NCI-H146 treated with DMSO at 0.1 percent for 48 hours (cell line): Measurements from ENCODE around the gene UMOD.

Experiments used
- DNase-seq: peaks from one replicate; lab custom pipeline; 2025; ENCODE audit not compliant: unreplicated experiment; lab: John Stamatoyannopoulos, UW

The UMOD gene

DNA sequence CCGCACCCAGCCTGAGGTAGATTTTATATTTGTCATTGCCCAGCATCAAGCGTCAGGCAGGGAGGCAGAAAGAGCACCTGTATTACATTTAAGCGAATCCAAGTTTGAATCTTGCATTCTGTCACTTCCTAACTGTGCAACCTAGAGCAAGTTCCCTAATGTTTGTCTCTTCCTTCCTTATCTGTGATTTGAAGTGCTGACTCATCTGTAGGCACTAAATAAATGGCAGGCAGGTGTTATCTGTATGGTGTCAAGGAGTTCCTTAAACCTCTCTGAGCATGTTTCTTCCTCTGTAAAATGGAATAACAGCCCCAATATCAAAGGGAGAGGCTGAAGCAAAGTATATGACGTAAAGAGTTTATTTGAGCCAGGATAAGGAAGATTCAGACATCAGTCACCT is 49.5 kb downstream of the UMOD start:
- DNase-seq = no peak

DNA sequence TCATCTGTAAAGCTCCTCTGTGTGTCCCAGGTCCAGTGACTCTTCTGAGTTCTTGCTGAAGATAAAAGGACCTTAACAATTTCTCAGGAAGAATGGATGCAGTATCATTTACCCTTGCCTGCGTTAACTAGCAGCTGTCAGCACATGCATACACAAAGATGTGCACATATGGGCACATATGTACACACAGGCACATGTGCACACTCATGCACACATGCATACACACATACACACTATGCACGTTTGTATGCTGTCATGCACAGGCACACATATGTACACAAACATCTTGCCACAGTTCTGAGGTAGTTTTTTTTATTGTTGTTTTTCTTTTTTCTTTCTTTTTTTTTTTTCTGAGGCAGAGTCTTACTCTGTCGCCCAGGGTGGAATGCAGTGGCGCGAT is 50.1 kb downstream of the UMOD start:
- DNase-seq = no peak

DNA sequence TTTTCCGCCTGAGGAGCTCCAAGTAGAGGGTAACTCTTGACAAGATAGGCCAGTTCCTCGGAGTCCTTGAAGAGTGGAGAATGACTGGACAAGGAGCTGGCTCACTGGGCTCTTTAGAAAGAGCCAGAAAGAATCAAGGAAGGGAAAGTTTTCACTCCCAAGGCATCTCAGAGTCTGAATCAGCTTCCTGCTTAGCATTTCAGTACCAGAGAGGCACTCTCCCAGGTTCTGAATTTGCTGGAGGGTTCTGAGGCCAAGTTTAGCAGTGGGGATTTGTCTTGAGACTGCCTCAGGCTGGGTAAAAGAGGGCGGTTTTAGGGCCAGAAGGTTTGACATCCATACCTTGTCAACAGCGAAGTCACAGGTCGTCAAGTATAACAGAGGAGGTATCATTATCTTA is 50.7 kb downstream of the UMOD start:
- DNase-seq = no peak

DNA sequence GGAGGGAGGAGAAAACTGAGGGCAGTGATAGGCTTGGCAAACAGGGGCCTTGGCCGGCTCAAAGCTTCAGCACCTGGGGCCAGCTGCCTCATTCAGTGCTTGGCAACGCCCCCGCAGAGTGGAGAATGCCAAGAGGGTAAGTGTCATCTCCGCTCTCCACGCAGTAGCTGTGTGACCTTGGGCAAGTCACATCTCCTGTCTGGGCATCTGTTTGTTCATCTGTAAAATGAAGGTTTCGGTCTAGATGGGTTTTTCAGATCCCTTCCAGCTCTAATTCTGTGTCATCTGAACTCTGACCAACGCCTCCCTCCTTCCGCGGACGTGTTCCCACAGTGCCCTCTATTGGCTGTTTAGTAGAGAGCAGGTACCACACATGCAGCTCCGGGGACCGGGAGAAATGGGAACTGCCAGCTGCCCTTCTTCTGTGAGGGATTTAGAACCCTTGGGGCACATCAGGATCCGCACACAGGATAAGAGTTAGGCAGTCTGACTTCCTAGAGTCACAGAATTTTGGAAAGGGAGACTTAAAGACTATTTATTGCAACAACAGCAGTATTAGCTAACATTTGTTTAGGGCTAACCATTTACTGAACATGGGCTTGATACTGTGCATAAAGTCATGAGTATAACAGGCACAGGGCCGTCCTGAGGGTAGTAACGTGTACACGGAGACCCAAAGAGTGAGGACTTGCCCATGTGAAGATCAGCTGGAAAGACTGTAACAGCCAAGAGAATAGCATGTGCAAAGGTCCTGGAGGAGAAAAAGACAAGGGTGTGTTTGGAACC is 52.0 kb downstream of the UMOD start:
- peak; percentile 60 for DNase-seq

DNA sequence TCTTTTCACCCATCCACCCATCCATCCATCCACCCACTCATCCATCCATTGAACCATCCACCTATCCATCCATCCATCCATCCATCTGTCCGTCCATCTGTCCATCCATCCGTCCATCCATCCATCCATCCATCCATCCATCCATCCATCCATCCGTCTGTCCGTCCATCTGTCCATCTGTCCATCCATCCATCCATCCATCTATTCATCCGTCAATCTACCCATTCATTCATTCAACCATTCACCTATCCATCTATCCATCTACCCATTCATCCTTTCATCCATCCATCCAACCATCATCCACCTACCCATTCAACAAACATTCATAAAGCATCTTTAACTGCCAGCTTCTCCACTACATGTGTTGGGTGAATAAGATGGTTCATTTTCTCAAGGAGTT is 54.1 kb downstream of the UMOD start:
- DNase-seq = no peak

DNA sequence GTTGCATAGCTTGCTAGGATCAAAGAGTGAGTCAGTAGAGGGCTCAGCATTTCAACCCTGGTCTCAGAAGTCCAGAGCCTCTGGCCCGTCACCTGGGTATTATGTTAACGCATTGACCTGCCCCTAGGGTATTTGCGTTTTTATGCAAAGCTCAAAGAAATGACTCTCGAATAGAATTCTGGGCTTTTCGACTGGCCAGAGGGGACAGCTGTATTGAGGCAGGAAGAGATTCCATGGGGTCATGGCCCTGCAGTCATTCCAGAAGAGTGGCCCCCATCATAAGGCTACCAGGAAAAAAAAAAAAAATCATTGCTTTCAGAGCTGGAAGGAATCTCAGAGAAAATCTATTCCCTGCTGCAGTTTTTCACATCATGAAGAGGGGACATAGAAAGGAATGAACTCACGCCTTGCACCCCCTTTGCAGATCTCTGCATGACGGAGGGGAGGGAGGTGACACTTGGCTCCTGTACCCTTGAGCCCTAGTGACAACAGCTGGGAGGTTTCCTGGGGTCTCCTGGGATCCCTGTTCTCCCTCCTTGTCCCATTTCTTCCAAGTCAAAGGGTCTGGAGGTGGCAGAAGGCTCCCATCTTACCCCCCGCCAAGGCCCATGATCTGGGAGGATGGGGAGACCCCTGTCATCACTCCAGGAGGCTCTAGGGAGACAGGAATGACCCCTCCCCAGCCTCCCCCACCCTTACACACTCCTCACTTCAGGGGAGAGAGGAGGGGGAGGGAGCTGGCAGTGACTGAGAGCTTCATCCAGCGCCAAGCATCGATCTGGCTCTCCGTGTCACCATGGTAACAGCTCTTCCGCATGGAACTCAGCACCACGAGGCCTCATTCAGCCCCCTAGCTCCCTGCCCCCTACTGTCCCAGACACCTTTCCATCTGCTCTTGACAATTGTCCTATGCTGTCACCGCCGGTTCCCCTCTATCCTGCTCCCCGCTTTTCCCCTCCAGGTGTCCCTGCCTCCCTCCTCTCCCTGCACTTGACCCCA is 61.0 kb downstream of the UMOD start:
- DNase-seq = no peak

DNA sequence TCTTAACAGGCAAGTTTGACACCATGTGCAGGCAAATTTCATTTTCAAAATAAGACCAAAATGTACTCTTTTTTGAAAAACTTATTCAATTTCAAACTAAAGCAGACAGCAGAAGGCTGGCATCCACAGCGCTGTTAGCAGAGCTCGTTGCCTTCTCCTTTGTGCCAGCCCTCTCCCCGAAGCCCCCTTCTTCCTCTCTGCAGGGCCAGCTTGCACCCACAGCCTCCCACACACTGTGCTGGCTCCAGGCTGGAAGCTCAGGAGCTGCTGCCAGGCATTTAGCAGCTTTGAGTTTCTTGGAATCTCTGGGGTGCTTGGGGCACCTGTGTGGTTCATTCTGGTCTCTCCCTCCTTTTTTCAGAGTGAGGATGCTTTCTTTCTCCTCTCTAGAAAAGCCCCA is 62.9 kb downstream of the UMOD start:
- DNase-seq = no peak

DNA sequence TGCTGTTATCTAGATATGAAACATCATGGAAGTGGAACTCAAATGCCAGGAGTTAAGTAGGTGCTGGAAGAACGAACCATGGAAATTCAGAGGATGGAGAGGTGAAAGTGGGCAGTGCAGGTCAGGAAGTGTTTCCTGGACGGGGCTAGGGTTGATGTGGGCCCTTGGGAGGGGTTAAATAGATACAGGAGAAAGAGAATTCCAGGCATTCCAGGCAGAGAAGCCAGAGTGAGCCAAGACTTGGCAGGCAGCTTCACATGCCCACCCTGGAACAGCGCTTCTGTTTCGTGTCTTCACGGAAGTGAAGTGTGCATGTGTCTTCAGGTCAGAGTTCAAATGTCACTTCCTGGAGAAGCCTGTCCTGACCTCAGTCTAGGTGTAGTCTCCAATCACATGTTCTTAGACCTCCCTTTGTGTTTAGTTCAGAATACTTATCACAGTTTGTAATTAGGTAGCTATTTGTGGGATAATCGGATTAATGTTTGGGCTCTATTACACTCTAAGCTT is 66.5 kb downstream of the UMOD start:
- no peak for DNase-seq
